BLaER1 treated with 17β-estradiol and CSF1 and Interleukin-3, amounts not matched to agents 10 nM and 100 nM (cell line): ENCODE measurements around the gene RBP5.
"Not testable (repeated sequence)": the region's sequence is repeated elsewhere in the genome, so short reads cannot be mapped to it uniquely, and the experiment has no call there.

ENCODE experiments used
- H3K27ac ChIP-seq, 11 experiments: shearing (Covaris generic); formaldehyde crosslinking; 2 replicates each; pipeline ENCODE4 v1.8.1; 2022
- H3K27me3 ChIP-seq, 11 experiments: shearing (Covaris generic); formaldehyde crosslinking; 2 replicates each; pipeline ENCODE4 v1.8.1; 2022
- H3K36me3 ChIP-seq, 11 experiments: shearing (Covaris generic); formaldehyde crosslinking; 2 replicates each; pipeline ENCODE4 v1.8.1; 2022
- H3K4me1 ChIP-seq, 10 experiments: shearing (Covaris generic); formaldehyde crosslinking; 2 replicates each; pipeline ENCODE4 v1.8.1; 2022
- H3K4me2 ChIP-seq, 11 experiments: shearing (Covaris generic); formaldehyde crosslinking; 2 replicates each; pipeline ENCODE4 v1.8.1; 2022
- H3K4me3 ChIP-seq, 10 experiments: shearing (Covaris generic); formaldehyde crosslinking; 2 replicates each; pipeline ENCODE4 v1.8.1; 2022
- H3K9ac ChIP-seq, 11 experiments: shearing (Covaris generic); formaldehyde crosslinking; 2 replicates each; pipeline ENCODE4 v1.8.1; 2022
- H3K9me3 ChIP-seq, 11 experiments: shearing (Covaris generic); formaldehyde crosslinking; replicated peaks in 1 of 11; 2 replicates each; pipeline ENCODE4 v1.8.1; 2022
- H4K20me1 ChIP-seq, 11 experiments: shearing (Covaris generic); formaldehyde crosslinking; 2 replicates each; pipeline ENCODE4 v1.8.1; 2022
- Cebpa-rat ChIP-seq, 11 experiments: shearing (Covaris generic); IDR thresholded peaks; 2 replicates each; pipeline ENCODE4 v1.8.1; 2022

RBP5 gene

DNA sequence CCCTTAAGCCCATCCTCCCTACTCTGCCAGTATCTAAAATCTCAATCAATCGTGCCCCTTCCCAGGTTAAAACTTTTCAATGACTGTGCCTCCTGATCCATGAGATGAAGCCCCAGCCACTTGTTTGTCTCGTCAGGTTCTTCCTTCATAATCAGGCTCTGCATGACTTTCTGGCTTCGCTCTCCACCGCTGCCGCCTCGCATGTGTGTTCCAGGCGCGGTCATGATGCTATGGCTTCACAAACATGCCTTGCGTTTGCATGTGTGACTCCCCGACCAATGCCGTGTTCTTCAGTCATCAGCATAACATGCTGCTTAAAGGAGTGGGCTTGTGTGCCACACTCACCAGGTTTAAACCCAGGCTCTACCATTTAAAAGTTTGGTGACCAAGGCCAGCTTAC is 14.7 kb downstream of the RBP5 start:
- Histone ChIP-seq H3K36me3 (peaks cover 0 to 36% (median 0%) of the 10 kb centered on the region in 11 experiments; a peak in 10 of 22 replicates), H3K4me2 (no peak overlapping the region), H3K4me3 (no peak overlapping the region), H4K20me1 (peaks cover 0 to 15% (median 0%) of the 10 kb centered on the region in 11 experiments; a peak in 1 of 22 replicates), H3K27ac (no peak overlapping the region), H3K9ac (peak overlapping the region in 1 of 11 experiments; percentile 15; a peak in 1 of 22 replicates), H3K4me1 (peaks cover 7 to 35% (median 11%) of the 10 kb centered on the region in 10 experiments; a peak in 18 of 20 replicates), H3K9me3 (no peaks in the 10 kb centered on the region), H3K27me3 (no peaks in the 10 kb centered on the region)
- TF ChIP-seq Cebpa-rat (IDR thresholded peaks at IDR 0.05), result no peak

- peaks cover 0 to 14% (median 0%) of the 10 kb centered on the region in 11 experiments; a peak in 1 of 22 replicates for H4K20me1 ChIP-seq
- H3K27ac ChIP-seq, result no peak overlapping the region
- peaks cover 8 to 31% (median 11%) of the 10 kb centered on the region in 10 experiments; a peak in 19 of 20 replicates for H3K4me1 ChIP-seq
- no peaks in the 10 kb centered on the region for H3K9me3 ChIP-seq
- peak overlapping the region in 2 of 11 experiments; percentile 20 to 23; a peak in 2 of 22 replicates for H3K4me2 ChIP-seq
- H3K27me3 ChIP-seq, result no peaks in the 10 kb centered on the region
- H3K4me3 ChIP-seq, result no peak overlapping the region
- no peak for TF ChIP-seq Cebpa-rat (IDR thresholded peaks at IDR 0.05)
- H3K9ac ChIP-seq, result 0 out of 22 replicates have a peak overlapping the region, but pooled peaks of 1 of the 11 experiments have one; percentile 15
- peaks cover 0 to 36% (median 0%) of the 10 kb centered on the region in 11 experiments; a peak in 10 of 22 replicates for H3K36me3 ChIP-seq
These were observed 15.3 kb downstream of the RBP5 start for GRCh38 chr12:7113389-7113871.

GRCh38 chr12:7112041-7112440 is 16.6 kb downstream of the RBP5 start:
- Histone ChIP-seq H3K9me3 (peaks cover 0 to 3% (median 2%) of the 10 kb centered on the region in 11 experiments; a peak in 16 of 22 replicates), H3K27ac (no peak overlapping the region), H4K20me1 (peaks cover 0 to 9% (median 0%) of the 10 kb centered on the region in 11 experiments; a peak in 1 of 22 replicates), H3K36me3 (peaks cover 0 to 27% (median 1%) of the 10 kb centered on the region in 11 experiments; a peak in 11 of 22 replicates), H3K4me2 (no peak overlapping the region), H3K4me1 (peaks cover 17 to 38% (median 20%) of the 10 kb centered on the region in 10 experiments), H3K4me3 (no peak overlapping the region), H3K27me3 (no peaks in the 10 kb centered on the region), H3K9ac (no peak overlapping the region; a peak in 1 of 22 replicates)
- no peak for TF ChIP-seq Cebpa-rat (IDR thresholded peaks at IDR 0.05)

DNA sequence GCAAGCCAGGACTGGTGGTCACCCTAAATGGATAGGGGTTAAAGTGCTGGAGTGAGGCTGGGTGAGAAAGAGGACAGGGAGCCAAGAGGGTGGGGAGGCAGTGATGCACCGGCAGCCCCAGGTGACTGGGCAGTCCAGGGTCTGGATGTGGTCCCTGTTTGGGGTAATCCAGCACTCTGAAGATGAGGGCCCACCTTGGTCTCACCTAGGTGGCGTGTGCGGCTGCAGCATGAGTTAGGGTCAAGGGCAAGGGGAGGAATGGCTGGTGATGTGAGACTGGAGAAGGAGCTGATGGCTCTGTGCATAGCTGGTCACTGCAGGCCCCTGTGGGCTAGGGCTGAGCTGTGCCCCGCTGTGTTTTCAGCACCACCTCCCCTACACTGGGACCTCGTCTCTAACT is 18.0 kb downstream of the RBP5 start:
- TF ChIP-seq Cebpa-rat (IDR thresholded peaks at IDR 0.05), result no peak
- Histone ChIP-seq H3K27ac (0 out of 22 replicates have a peak overlapping the region, but pooled peaks of 1 of the 11 experiments have one; percentile 8), H3K4me1 (peaks cover 17 to 41% (median 21%) of the 10 kb centered on the region in 10 experiments), H4K20me1 (peaks cover 0 to 9% (median 0%) of the 10 kb centered on the region in 11 experiments; a peak in 1 of 22 replicates), H3K4me2 (peak overlapping the region in 4 of 11 experiments; percentile 7 to 96 (median 88); a peak in 6 of 22 replicates), H3K4me3 (no peak overlapping the region), H3K36me3 (peaks cover 4 to 29% (median 15%) of the 10 kb centered on the region in 11 experiments; a peak in 18 of 22 replicates), H3K27me3 (no peaks in the 10 kb centered on the region), H3K9ac (peak overlapping the region in 3 of 11 experiments; percentile 6 to 16 (median 12); a peak in 2 of 22 replicates), H3K9me3 (peaks cover 14 to 17% (median 16%) of the 10 kb centered on the region in 11 experiments)

- H3K4me2 ChIP-seq, result peak overlapping the region; percentile 82 to 98 (median 96)
- peaks cover 17 to 41% (median 21%) of the 10 kb centered on the region in 10 experiments for H3K4me1 ChIP-seq
- TF ChIP-seq Cebpa-rat (IDR thresholded peaks at IDR 0.05), result no peak
- peak overlapping the region; percentile 59 to 77 (median 68); a peak in 15 of 20 replicates for H3K4me3 ChIP-seq
- no peaks in the 10 kb centered on the region for H3K27me3 ChIP-seq
- peak overlapping the region; percentile 89 to 99 (median 95); a peak in 17 of 22 replicates for H3K27ac ChIP-seq
- peaks cover 0 to 9% (median 0%) of the 10 kb centered on the region in 11 experiments; a peak in 1 of 22 replicates for H4K20me1 ChIP-seq
- H3K9me3 ChIP-seq, result peaks cover 14 to 26% (median 22%) of the 10 kb centered on the region in 11 experiments
- peak overlapping the region; percentile 86 to 95 (median 89); a peak in 21 of 22 replicates for H3K9ac ChIP-seq
- peaks cover 4 to 28% (median 17%) of the 10 kb centered on the region in 11 experiments; a peak in 20 of 22 replicates for H3K36me3 ChIP-seq
These were observed 19.1 kb downstream of the RBP5 start for GRCh38 chr12:7109572-7109920.

DNA sequence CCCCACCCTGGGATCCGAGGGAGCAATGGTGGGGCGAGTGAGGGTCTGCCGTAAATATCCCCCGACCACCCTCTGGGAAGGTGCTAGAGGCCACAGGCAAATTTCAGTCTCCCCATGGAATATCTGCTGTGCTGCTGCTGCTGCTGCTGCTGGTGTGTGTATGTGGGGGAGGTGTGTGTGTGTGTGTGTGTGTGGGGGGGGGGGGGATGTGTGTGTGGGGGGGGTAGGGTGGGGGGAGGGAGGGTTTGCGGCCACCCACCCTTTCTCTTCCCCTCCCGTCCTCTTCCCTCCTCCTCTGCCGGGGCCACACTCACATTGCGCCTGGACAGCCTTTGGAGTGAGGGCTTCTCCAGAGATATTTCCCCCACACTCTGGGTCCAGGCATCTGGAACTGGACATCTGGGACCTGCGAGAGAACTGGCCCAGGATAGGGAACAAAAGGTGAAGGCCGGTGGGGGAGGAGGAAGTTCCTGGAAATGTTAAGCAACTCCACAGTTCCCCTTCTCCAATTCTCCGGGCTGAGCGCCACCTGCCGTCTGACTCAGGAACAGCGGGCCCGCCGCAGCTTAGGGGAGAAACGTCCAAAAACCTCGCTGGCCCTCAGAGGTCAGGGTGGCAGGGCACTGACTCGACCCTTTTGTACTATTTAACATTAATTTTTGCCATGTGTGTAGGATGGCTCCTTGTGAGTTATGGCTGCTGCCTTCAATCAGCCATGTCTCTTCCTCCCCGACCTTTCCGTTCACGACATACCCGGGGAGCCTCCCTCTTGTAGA is 19.7 kb downstream of the RBP5 start, which contains the start of gene C1RL:
Gene C1RL, minus strand, starts transcription at position 419 of the 776 bp plus-strand sequence. Its CDS starts 34 bp downstream, at position 385.
- Histone ChIP-seq H3K27ac (peak within 1 kb of the TSS; percentile 89 to 99 (median 95)), H3K27me3 (no peaks in the 10 kb centered on the region), H3K4me1 (peaks cover 17 to 41% (median 21%) of the 10 kb centered on the region in 10 experiments), H3K9ac (peak within 1 kb of the TSS; percentile 86 to 95 (median 89)), H4K20me1 (peaks cover 0 to 11% (median 0%) of the 10 kb centered on the region in 11 experiments; a peak in 1 of 22 replicates), H3K9me3 (peaks cover 14 to 26% (median 22%) of the 10 kb centered on the region in 11 experiments), H3K36me3 (peaks cover 4 to 32% (median 23%) of the 10 kb centered on the region in 11 experiments; a peak in 20 of 22 replicates), H3K4me2 (peak within 1 kb of the TSS; percentile 91 to 98 (median 96)), H3K4me3 (peak within 1 kb of the TSS; percentile 59 to 77 (median 68))
- TF ChIP-seq Cebpa-rat (IDR thresholded peaks at IDR 0.05), result peak; percentile 62 to 90 (median 82); a peak in 19 of 22 replicates

DNA sequence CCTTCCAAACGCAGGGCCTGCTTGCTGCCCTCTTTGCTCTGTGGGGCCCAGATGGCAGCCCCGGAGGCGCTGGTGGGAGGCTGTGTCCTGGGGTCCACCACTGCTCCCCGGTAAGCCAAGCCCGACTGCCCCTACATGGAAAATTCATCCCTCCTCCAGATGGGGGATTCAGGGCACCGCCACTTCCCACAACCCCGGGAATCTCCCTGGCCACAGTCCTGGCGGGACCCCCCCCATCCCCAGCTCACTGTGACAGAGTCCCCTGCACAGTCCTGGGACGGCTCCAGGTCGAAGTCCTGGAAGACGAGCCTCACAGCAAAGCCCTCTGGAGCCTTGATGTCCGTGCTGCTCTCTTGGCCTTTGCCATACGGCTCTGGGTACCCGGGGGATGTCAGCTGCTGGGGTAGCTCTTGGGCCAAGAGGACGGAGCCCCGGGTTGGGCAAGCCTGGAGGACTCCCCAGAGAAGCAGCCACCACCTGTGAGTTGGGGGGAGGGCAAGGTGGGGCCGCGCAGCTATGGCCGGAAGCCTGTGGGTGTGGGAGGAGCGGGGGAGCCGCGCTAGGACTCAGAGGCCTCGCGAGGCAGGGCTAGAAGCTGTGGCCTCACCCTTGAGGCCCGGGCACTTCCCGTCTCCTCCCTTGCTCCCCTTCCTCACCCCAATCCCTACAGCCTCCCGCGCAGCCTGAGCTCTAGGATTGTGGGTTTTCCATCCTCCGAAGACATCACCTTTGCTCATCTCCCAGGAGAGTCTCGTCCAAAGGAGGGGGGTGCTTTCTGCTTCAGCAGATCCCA is 20.5 kb downstream of the RBP5 start:
- no peak for TF ChIP-seq Cebpa-rat (IDR thresholded peaks at IDR 0.05)
- H3K4me1 ChIP-seq, result peaks cover 17 to 44% (median 20%) of the 10 kb centered on the region in 10 experiments
- H4K20me1 ChIP-seq, result peaks cover 0 to 4% (median 0%) of the 10 kb centered on the region in 11 experiments; a peak in 3 of 22 replicates
- peaks cover 4 to 40% (median 28%) of the 10 kb centered on the region in 11 experiments; a peak in 20 of 22 replicates for H3K36me3 ChIP-seq
- H3K9ac ChIP-seq, result peak overlapping the region; percentile 86 to 95 (median 89)
- H3K4me3 ChIP-seq, result peak overlapping the region; percentile 59 to 77 (median 68)
- peak overlapping the region; percentile 89 to 99 (median 95) for H3K27ac ChIP-seq
- H3K9me3 ChIP-seq, result peaks cover 14 to 26% (median 22%) of the 10 kb centered on the region in 11 experiments
- H3K4me2 ChIP-seq, result peak overlapping the region; percentile 91 to 98 (median 96)
- H3K27me3 ChIP-seq, result no peaks in the 10 kb centered on the region

DNA sequence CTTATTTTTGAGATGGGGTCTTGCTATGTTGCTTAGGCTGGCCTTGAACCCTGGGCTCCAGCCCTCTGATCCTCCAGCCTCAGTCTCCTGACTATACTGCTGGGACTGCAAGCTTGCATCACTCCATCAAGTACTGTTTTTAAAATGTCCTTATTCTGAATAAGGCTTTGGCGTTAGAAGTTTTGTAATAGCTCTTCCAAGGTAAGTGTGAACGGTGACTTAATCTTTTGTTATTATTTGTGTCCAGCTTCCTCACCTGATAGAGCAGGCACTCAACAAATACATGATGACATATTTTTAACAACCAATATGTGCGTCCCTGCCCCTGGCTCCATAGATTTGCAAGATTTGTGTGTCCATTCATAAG is 21.1 kb downstream of the RBP5 start:
- Histone ChIP-seq H3K4me1 (peaks cover 18 to 42% (median 21%) of the 10 kb centered on the region in 10 experiments), H3K27ac (peak overlapping the region; percentile 89 to 99 (median 95); a peak in 19 of 22 replicates), H3K4me2 (peak overlapping the region; percentile 91 to 98 (median 96)), H4K20me1 (peaks cover 0 to 5% (median 0%) of the 10 kb centered on the region in 11 experiments; a peak in 3 of 22 replicates), H3K9me3 (peaks cover 14 to 26% (median 22%) of the 10 kb centered on the region in 11 experiments), H3K27me3 (no peaks in the 10 kb centered on the region), H3K36me3 (peaks cover 4 to 42% (median 28%) of the 10 kb centered on the region in 11 experiments; a peak in 20 of 22 replicates), H3K4me3 (peak overlapping the region; percentile 59 to 77 (median 68)), H3K9ac (peak overlapping the region; percentile 86 to 95 (median 89))
- TF ChIP-seq Cebpa-rat (IDR thresholded peaks at IDR 0.05), result no peak

DNA sequence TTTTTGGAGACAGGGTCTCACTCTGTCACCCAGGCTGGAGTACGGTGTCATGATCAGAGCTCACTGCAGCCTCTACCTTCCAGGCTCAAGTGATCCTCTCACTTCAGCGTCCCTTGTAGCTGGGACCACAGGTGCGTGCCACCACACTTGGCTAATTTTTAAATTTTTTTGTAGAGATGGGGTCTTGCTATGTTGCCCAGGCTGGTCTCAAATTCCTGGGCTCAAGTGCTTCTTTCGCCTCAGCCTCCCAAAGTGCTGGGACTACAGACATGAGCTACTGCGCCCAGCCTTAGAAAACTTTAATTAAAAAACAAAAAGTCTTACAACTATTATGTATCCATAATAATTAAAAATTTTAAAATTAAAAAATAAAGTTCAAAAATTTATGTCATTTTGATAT is 21.5 kb downstream of the RBP5 start:
- peaks cover 4 to 46% (median 28%) of the 10 kb centered on the region in 11 experiments; a peak in 20 of 22 replicates for H3K36me3 ChIP-seq
- peak overlapping the region in 3 of 10 experiments; percentile 74 to 77 (median 76); a peak in 2 of 20 replicates for H3K4me3 ChIP-seq
- peaks cover 18 to 42% (median 23%) of the 10 kb centered on the region in 10 experiments for H3K4me1 ChIP-seq
- not testable (repeated sequence) for H4K20me1 ChIP-seq, H3K27me3 ChIP-seq, H3K27ac ChIP-seq
- peak overlapping the region in 6 of 11 experiments; percentile 9 to 94 (median 92); a peak in 8 of 22 replicates for H3K4me2 ChIP-seq
- peak overlapping the region in 2 of 11 experiments; percentile 13 to 89; a peak in 2 of 22 replicates for H3K9ac ChIP-seq
- H3K9me3 ChIP-seq, result peaks cover 14 to 26% (median 22%) of the 10 kb centered on the region in 11 experiments
